PC-9 (cell line): ENCODE results near the gene PAXX. TPM values are rescaled to one million over a fixed set of nuclear protein-coding genes. Genes with fewer than 3 reads are reported as not detected.

ENCODE experiments used
- BruUV-seq: library from RNA; stranded (reverse); fragments of 400-500 nt; replicated peaks from 2 replicates; lab custom pipeline; 2021; lab: Mats Ljungman, UMichigan
- CTCF ChIA-PET: fragments of 300-600 bp; sonication (Branson Sonifier 250); formaldehyde crosslinking; loops from one replicate; lab custom pipeline; 2022; ENCODE audit warnings: antibody characterized with exemption; lab: Charles Lee
- POLR2A ChIA-PET: fragments of 300-600 bp; sonication (Branson Sonifier 250); formaldehyde crosslinking; loops from one replicate; lab custom pipeline; 2022; ENCODE audit warnings: antibody characterized with exemption; ENCODE audit not compliant: unreplicated experiment; lab: Charles Lee
- DNase-seq, 2 experiments: peaks; one replicate each; pipeline versions ENCODE4 v3.0.0 to v3.0.0-alpha.2; 2015 to 2022; ENCODE audit warnings: mixed read lengths in 1 of 2
- H2AFZ ChIP-seq: fragments of 200-600 bp; sonication (generic); 2 replicates; pipeline ENCODE4 v1.8.1; 2017; ENCODE audit warnings: antibody characterized with exemption
- H3F3A ChIP-seq: fragments of 200-600 bp; sonication (generic); 2 replicates; pipeline ENCODE4 v1.8.1; 2017; ENCODE audit warnings: antibody characterized with exemption, mild to moderate bottlenecking, low read depth; ENCODE audit not compliant: insufficient read depth
- H3K27ac ChIP-seq: fragments of 200-600 bp; sonication (generic); 2 replicates; pipeline ENCODE4 v1.6.1; 2016; ENCODE audit warnings: mixed run types
- H3K27me3 ChIP-seq: fragments of 200-600 bp; sonication (generic); 2 replicates; pipeline ENCODE4 v1.6.1; 2016; ENCODE audit warnings: low read depth, mixed run types; ENCODE audit not compliant: insufficient read depth
- H3K36me3 ChIP-seq: fragments of 200-600 bp; sonication (generic); 2 replicates; pipeline ENCODE4 v1.6.1; 2016; ENCODE audit warnings: low read depth, mixed run types
- H3K4me1 ChIP-seq: fragments of 200-600 bp; sonication (generic); replicated peaks from 2 replicates; pipeline ENCODE4 v1.6.1; 2016; ENCODE audit warnings: mixed run types; ENCODE audit not compliant: insufficient read depth
- H3K4me2 ChIP-seq: fragments of 200-600 bp; sonication (generic); 2 replicates; pipeline ENCODE4 v1.6.1; 2017; ENCODE audit warnings: mixed run types
- H3K4me3 ChIP-seq: fragments of 200-600 bp; sonication (generic); 2 replicates; pipeline ENCODE4 v1.6.1; 2016; ENCODE audit warnings: mixed run types
- H3K79me2 ChIP-seq: fragments of 200-600 bp; sonication (generic); 2 replicates; pipeline ENCODE4 v1.6.1; 2017; ENCODE audit warnings: low read depth, mixed run types
- H3K9me2 ChIP-seq: fragments of 200-600 bp; sonication (generic); 2 replicates; pipeline ENCODE4 v1.8.1; 2017; ENCODE audit warnings: mild to moderate bottlenecking; ENCODE audit not compliant: insufficient read depth
- H3K9me3 ChIP-seq: fragments of 200-600 bp; sonication (generic); 2 replicates; pipeline ENCODE4 v1.8.1; 2016; ENCODE audit warnings: low read depth; ENCODE audit not compliant: insufficient read depth
- H4K20me1 ChIP-seq: fragments of 200-600 bp; sonication (generic); 2 replicates; pipeline ENCODE4 v1.8.1; 2017; ENCODE audit not compliant: insufficient read depth
- CTCF ChIP-seq: fragments of 200-600 bp; sonication (generic); conservative IDR thresholded peaks from 2 replicates; pipeline ENCODE4 v1.6.1; 2017; ENCODE audit warnings: mixed run types, antibody characterized with exemption, mild to moderate bottlenecking, moderate library complexity
- EZH2 ChIP-seq: fragments of 200-600 bp; sonication (generic); IDR thresholded peaks from 2 replicates; pipeline ENCODE4 v1.8.0; 2017; ENCODE audit warnings: antibody characterized with exemption, low read depth
- intact Hi-C: fragments of 100-400 bp; cut with micrococcal nuclease; formaldehyde crosslinking; loops from one replicate; pipeline ENCODE4 v1.10.0; 2022; ENCODE audit not compliant: unreplicated experiment
- total RNA-seq: library from RNA; stranded (reverse); gene quantifications from 2 replicates; pipeline ENCODE4 v1.2.3, GENCODE V29; 2021

Gene PAXX
- total RNA-seq, 1 experiment from 2014 or later, result 54.9 TPM

GRCh38 chr9:137008312-137008711 is 16.1 kb downstream of the PAXX start:
- Histone ChIP-seq H3K36me3 (no peaks in the 10 kb centered on the region), H3K27ac (no peak overlapping the region), H3F3A (0 out of 2 replicates have a peak, but pooled peaks cover 5% of the 10 kb centered on the region), H4K20me1 (no peaks in the 10 kb centered on the region), H3K9me3 (no peaks in the 10 kb centered on the region), H3K9me2 (no peaks in the 10 kb centered on the region), H3K4me1 (no peaks in the 10 kb centered on the region), H3K27me3 (no peaks in the 10 kb centered on the region), H2AFZ (no peak overlapping the region), H3K79me2 (no peaks in the 10 kb centered on the region), H3K4me2 (no peak overlapping the region), H3K4me3 (no peak overlapping the region)
- intact Hi-C loops, result no loop called here
- no peak for TF ChIP-seq CTCF
- TF ChIP-seq EZH2, result no peak
- BruUV-seq, result no TSS peak
- POLR2A ChIA-PET, result no interaction called here
- CTCF ChIA-PET, result no interaction called here
- DNase-seq, result no peak

- no peaks in the 10 kb centered on the region for H3K9me3 ChIP-seq
- H3K4me3 ChIP-seq, result no peak overlapping the region
- H3K36me3 ChIP-seq, result no peaks in the 10 kb centered on the region
- no peaks in the 10 kb centered on the region for H3K79me2 ChIP-seq
- intact Hi-C loops, result no loop called here
- POLR2A ChIA-PET, result no interaction called here
- H3K9me2 ChIP-seq, result no peaks in the 10 kb centered on the region
- no peak overlapping the region for H3K27ac ChIP-seq
- no TSS peak for BruUV-seq
- H2AFZ ChIP-seq, result no peak overlapping the region
- no peaks in the 10 kb centered on the region for H3K4me1 ChIP-seq
- CTCF ChIA-PET, result no interaction called here
- DNase-seq, result no peak
- no peak overlapping the region for H3K4me2 ChIP-seq
- no peaks in the 10 kb centered on the region for H3K27me3 ChIP-seq
- 0 out of 2 replicates have a peak, but pooled peaks cover 5% of the 10 kb centered on the region for H3F3A ChIP-seq
- TF ChIP-seq EZH2 (no peak), CTCF (no peak)
- H4K20me1 ChIP-seq, result no peaks in the 10 kb centered on the region
Measured at GRCh38 chr9:137009217-137009616, 17.0 kb downstream of the PAXX start.

GRCh38 chr9:137009938-137010732 is 17.9 kb downstream of the PAXX start:
- H3K9me2 ChIP-seq, result no peaks in the 10 kb centered on the region
- no peaks in the 10 kb centered on the region for H3K9me3 ChIP-seq
- 0 out of 2 replicates have a peak, but pooled peaks cover 3% of the 10 kb centered on the region for H3F3A ChIP-seq
- no TSS peak for BruUV-seq
- no peaks in the 10 kb centered on the region for H4K20me1 ChIP-seq
- no peak overlapping the region for H3K4me2 ChIP-seq
- POLR2A ChIA-PET, result no interaction called here
- no peaks in the 10 kb centered on the region for H3K36me3 ChIP-seq
- DNase-seq, result no peak
- no peak overlapping the region for H3K4me3 ChIP-seq
- H2AFZ ChIP-seq, result no peak overlapping the region
- no peak overlapping the region for H3K27ac ChIP-seq
- TF ChIP-seq CTCF (no peak), EZH2 (no peak)
- no peaks in the 10 kb centered on the region for H3K79me2 ChIP-seq
- intact Hi-C loops, result no loop called here
- H3K4me1 ChIP-seq, result no peaks in the 10 kb centered on the region
- no peaks in the 10 kb centered on the region for H3K27me3 ChIP-seq
- CTCF ChIA-PET, result no interaction called here
